ENCODE data around the gene DISC1.

DNA sequence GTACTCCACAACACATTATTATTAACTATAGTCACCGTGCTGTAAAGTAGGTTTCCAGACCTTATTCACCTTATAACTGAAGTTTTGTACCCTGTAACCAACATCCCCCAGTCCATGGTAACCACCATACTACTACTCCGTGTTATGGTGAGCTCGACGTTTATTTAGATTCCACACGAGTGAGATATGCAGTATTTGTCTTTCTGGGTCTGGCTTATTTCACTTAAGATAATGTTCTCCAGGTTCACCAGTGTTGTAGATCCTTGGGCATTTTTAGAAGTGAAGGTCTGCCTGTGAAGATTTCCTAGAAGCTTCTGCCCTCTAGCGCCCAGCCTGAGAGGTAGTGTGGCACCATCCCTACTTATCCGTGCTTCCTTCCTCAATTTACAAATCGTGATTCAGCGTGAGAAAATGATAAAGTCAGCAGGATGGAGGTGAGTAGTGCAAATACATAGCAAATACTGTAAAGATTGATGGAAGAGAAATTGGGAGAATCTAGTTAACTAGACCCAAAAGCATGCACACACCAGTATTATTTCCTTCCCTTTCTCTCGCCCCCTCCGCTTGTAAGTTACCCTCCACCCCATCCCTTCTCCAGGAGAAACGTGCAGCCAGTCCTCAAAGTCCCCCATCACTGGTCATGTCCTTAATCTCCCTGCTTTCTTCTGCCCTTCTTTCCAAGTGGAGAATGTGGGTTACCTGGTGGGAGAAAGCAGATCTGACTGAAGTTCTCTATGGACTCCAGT, 36.0 kb upstream of the DISC1 start:
- TF ChIP-seq, protein P1, sequence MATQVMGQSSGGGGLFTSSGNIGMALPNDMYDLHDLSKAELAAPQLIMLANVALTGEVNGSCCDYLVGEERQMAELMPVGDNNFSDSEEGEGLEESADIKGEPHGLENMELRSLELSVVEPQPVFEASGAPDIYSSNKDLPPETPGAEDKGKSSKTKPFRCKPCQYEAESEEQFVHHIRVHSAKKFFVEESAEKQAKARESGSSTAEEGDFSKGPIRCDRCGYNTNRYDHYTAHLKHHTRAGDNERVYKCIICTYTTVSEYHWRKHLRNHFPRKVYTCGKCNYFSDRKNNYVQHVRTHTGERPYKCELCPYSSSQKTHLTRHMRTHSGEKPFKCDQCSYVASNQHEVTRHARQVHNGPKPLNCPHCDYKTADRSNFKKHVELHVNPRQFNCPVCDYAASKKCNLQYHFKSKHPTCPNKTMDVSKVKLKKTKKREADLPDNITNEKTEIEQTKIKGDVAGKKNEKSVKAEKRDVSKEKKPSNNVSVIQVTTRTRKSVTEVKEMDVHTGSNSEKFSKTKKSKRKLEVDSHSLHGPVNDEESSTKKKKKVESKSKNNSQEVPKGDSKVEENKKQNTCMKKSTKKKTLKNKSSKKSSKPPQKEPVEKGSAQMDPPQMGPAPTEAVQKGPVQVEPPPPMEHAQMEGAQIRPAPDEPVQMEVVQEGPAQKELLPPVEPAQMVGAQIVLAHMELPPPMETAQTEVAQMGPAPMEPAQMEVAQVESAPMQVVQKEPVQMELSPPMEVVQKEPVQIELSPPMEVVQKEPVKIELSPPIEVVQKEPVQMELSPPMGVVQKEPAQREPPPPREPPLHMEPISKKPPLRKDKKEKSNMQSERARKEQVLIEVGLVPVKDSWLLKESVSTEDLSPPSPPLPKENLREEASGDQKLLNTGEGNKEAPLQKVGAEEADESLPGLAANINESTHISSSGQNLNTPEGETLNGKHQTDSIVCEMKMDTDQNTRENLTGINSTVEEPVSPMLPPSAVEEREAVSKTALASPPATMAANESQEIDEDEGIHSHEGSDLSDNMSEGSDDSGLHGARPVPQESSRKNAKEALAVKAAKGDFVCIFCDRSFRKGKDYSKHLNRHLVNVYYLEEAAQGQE (IDR thresholded peaks at IDR 0.05; ENCODE audit: low read depth, low read length) = no peak
- no peak for TF ChIP-seq MEF2A (IDR thresholded peaks at IDR 0.05; ENCODE audit: borderline replicate concordance, low read depth)
- TF ChIP-seq, protein P2, sequence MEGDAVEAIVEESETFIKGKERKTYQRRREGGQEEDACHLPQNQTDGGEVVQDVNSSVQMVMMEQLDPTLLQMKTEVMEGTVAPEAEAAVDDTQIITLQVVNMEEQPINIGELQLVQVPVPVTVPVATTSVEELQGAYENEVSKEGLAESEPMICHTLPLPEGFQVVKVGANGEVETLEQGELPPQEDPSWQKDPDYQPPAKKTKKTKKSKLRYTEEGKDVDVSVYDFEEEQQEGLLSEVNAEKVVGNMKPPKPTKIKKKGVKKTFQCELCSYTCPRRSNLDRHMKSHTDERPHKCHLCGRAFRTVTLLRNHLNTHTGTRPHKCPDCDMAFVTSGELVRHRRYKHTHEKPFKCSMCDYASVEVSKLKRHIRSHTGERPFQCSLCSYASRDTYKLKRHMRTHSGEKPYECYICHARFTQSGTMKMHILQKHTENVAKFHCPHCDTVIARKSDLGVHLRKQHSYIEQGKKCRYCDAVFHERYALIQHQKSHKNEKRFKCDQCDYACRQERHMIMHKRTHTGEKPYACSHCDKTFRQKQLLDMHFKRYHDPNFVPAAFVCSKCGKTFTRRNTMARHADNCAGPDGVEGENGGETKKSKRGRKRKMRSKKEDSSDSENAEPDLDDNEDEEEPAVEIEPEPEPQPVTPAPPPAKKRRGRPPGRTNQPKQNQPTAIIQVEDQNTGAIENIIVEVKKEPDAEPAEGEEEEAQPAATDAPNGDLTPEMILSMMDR (IDR thresholded peaks at IDR 0.05) = peak; percentile 84
- TF ChIP-seq MXI1 (IDR thresholded peaks at IDR 0.05; ENCODE audit: low read depth, low read length) = 0 out of 2 replicates have a peak, but pooled peaks have one; percentile 36
- TF ChIP-seq FOXM1 (IDR thresholded peaks at IDR 0.05; ENCODE audit: low read depth) = no peak
- no peak for TF ChIP-seq JUND (IDR thresholded peaks at IDR 0.05)
- TF ChIP-seq POLR2AphosphoS5 (IDR thresholded peaks at IDR 0.05; ENCODE audit: low read depth, low read length) = no peak
- TF ChIP-seq EZH2phosphoT487 (IDR thresholded peaks at IDR 0.05; ENCODE audit: borderline replicate concordance, low read depth) = no peak

All from SK-N-SH (cell line).